HCT116 (cell line): ENCODE results near the gene SSRP1. TPM values are rescaled to one million over a fixed set of nuclear protein-coding genes. Genes with fewer than 3 reads are reported as not detected.

Experiments
- ATAC-seq: fragments of 200-7000 bp; cut with Tn5 transposase; 2 replicates; pipeline ENCODE4 v1.9.1; 2020; ENCODE audit warnings: mild to moderate bottlenecking, moderate library complexity
- BruUV-seq: library from RNA; stranded (reverse); fragments of 400-500 nt; replicated peaks from 2 replicates; lab custom pipeline; 2021; lab: Mats Ljungman, UMichigan
- CTCF ChIA-PET: fragments of 300-600 bp; sonication (Branson Sonifier 250); formaldehyde crosslinking; loops from one replicate; lab custom pipeline; 2021; ENCODE audit warnings: antibody characterized with exemption; lab: Charles Lee
- POLR2A ChIA-PET: fragments of 300-600, 350-600 bp; sonication (Branson Sonifier 250); formaldehyde crosslinking; loops from one replicate; lab custom pipeline; 2021; ENCODE audit warnings: antibody characterized with exemption; lab: Charles Lee
- RAD21 ChIA-PET, 2 experiments: fragments of 300-600 bp; sonication (Branson Sonifier 250); formaldehyde crosslinking; loops; one replicate each; lab custom pipeline; 2023; ENCODE audit warnings: low total read pairs in 2 of 2; ENCODE audit not compliant: uncharacterized antibody in 2 of 2, unreplicated experiment in 2 of 2, low non-redundant PET in 1 of 2; lab: Charles Lee
- DNase-seq: peaks from one replicate; pipeline ENCODE4 v3.0.0-alpha.2; 2010; ENCODE audit warnings: low read depth, low spot score
- H2AFZ ChIP-seq: fragments of 200-600 bp; shearing (Covaris generic), sonication (generic); 2 replicates; pipeline ENCODE4 v1.6.1; 2017; ENCODE audit warnings: low read depth, mixed run types, mixed read lengths, antibody characterized with exemption, low read length; ENCODE audit not compliant: poor library complexity, severe bottlenecking
- H3K27ac ChIP-seq: 2 replicates; pipeline ENCODE4 v1.5.1; 2012; ENCODE audit warnings: low read depth, low read length
- H3K27me3 ChIP-seq: fragments of 200-600 bp; sonication (generic); 2 replicates; pipeline ENCODE4 v1.6.1; 2016; ENCODE audit warnings: mixed run types, low read length, mixed read lengths; ENCODE audit not compliant: insufficient read depth
- H3K36me3 ChIP-seq, 2 experiments: fragments of 200-500 bp in 1 of 2; fragments of 200-600 bp in 1 of 2; sonication (Bioruptor generic) in 1 of 2; sonication (generic) in 1 of 2; 2 replicates each; pipeline versions ENCODE4 v1.5.1 to v1.6.1; 2014 to 2016; ENCODE audit warnings: low read length in 2 of 2, inconsistent platforms in 1 of 2, mixed read lengths in 1 of 2, mixed run types in 1 of 2; ENCODE audit not compliant: insufficient read depth in 2 of 2, control insufficient read depth in 1 of 2
- H3K4me1 ChIP-seq, 2 experiments: fragments of 200-600 bp in 1 of 2; sonication (generic) in 1 of 2; 2 replicates each; pipeline versions ENCODE4 v1.5.1 to v1.6.1; 2012 to 2017; ENCODE audit warnings: low read length in 2 of 2, inconsistent platforms in 1 of 2, mild to moderate bottlenecking in 1 of 2, mixed read lengths in 1 of 2, mixed run types in 1 of 2, moderate library complexity in 1 of 2; ENCODE audit not compliant: insufficient read depth in 2 of 2, control insufficient read depth in 1 of 2
- H3K4me2 ChIP-seq: fragments of 200-600 bp; sonication (generic); 2 replicates; pipeline ENCODE4 v1.6.1; 2017; ENCODE audit warnings: mixed run types, low read length, mixed read lengths
- H3K4me3 ChIP-seq, 2 experiments: fragments of 200-600 bp in 1 of 2; sonication (generic) in 1 of 2; replicated peaks in 1 of 2; 2 replicates each; pipeline ENCODE4 v1.5.1; 2011 to 2016; ENCODE audit warnings: low read length in 2 of 2, control low read depth in 1 of 2, low read depth in 1 of 2, mild to moderate bottlenecking in 1 of 2, mixed read lengths in 1 of 2, mixed run types in 1 of 2
- H3K79me2 ChIP-seq: fragments of 200-600 bp; sonication (generic); 2 replicates; pipeline ENCODE4 v1.6.1; 2017; ENCODE audit warnings: mild to moderate bottlenecking, mixed run types, low read length, moderate library complexity, mixed read lengths; ENCODE audit not compliant: insufficient read depth
- H3K9ac ChIP-seq: fragments of 200-600 bp; sonication (generic); 2 replicates; pipeline ENCODE4 v1.6.1; 2016; ENCODE audit warnings: low read length, mixed read lengths
- H3K9me2 ChIP-seq: fragments of 200-600 bp; sonication (generic), shearing (Covaris generic); 2 replicates; pipeline ENCODE4 v1.6.1; 2017; ENCODE audit warnings: mixed run types, mild to moderate bottlenecking, moderate library complexity; ENCODE audit not compliant: insufficient read depth
- H3K9me3 ChIP-seq, 2 experiments: fragments of 200-500 bp in 1 of 2; fragments of 200-600 bp in 1 of 2; sonication (Bioruptor generic) in 1 of 2; sonication (generic) in 1 of 2; 2 replicates each; pipeline ENCODE4 v1.6.1; 2014 to 2017; ENCODE audit warnings: low read length in 2 of 2, mixed read lengths in 2 of 2, inconsistent platforms in 1 of 2, low read depth in 1 of 2, mild to moderate bottlenecking in 1 of 2, mixed run types in 1 of 2, moderate library complexity in 1 of 2; ENCODE audit not compliant: control insufficient read depth in 1 of 2, insufficient read depth in 1 of 2
- H4K20me1 ChIP-seq: fragments of 200-600 bp; sonication (generic), shearing (Covaris generic); 2 replicates; pipeline ENCODE4 v1.6.1; 2017; ENCODE audit warnings: mixed run types, mild to moderate bottlenecking, moderate library complexity; ENCODE audit not compliant: insufficient read depth
- ATF3 ChIP-seq: IDR thresholded peaks from 2 replicates; pipeline ENCODE4 v1.6.1; 2012
- CEBPB ChIP-seq: IDR thresholded peaks from 2 replicates; pipeline ENCODE4 v1.6.1; 2012; ENCODE audit warnings: low read depth
- EGR1 ChIP-seq: IDR thresholded peaks from 2 replicates; pipeline ENCODE4 v1.6.1; 2012; ENCODE audit warnings: low read depth
- EZH2 ChIP-seq: fragments of 200-600 bp; sonication (generic); IDR thresholded peaks from 2 replicates; pipeline ENCODE4 v1.6.1; 2017; ENCODE audit warnings: antibody characterized with exemption, mixed run types
- POLR2A ChIP-seq: IDR thresholded peaks from 2 replicates; pipeline ENCODE4 v1.7.0; 2011; ENCODE audit warnings: borderline replicate concordance; ENCODE audit not compliant: insufficient read depth, insufficient read length; ENCODE audit errors: extremely low read depth
- RAD21 ChIP-seq: IDR thresholded peaks from 2 replicates; pipeline ENCODE4 v1.6.1; 2012; ENCODE audit warnings: low read depth, mild to moderate bottlenecking
- SIN3A ChIP-seq: IDR thresholded peaks from 2 replicates; pipeline ENCODE4 v1.6.1; 2012; ENCODE audit warnings: low read depth
- SRF ChIP-seq: IDR thresholded peaks from 2 replicates; pipeline ENCODE4 v1.6.1; 2012; ENCODE audit warnings: low read depth
- YY1 ChIP-seq: IDR thresholded peaks from 2 replicates; pipeline ENCODE4 v1.6.1; 2011; ENCODE audit warnings: low read length, low read depth, moderate library complexity, mild to moderate bottlenecking; ENCODE audit not compliant: insufficient replicate concordance; ENCODE audit errors: extremely low read depth
- ZFX ChIP-seq: fragments of 450-650 bp; IDR thresholded peaks from 2 replicates; pipeline ENCODE4 v1.6.1; 2017
- intact Hi-C: fragments of 100-400 bp; cut with micrococcal nuclease; formaldehyde crosslinking; loops from 2 replicates; pipeline ENCODE4 v1.10.0; 2022
- total RNA-seq: library from RNA; stranded (reverse); gene quantifications from one replicate; pipeline ENCODE4 v1.2.1, GENCODE V29; 2021; ENCODE audit not compliant: unreplicated experiment
- TF ChIP-seq, protein P1 (sequence below): IDR thresholded peaks from 2 replicates; pipeline ENCODE4 v1.6.1; 2012
- TF ChIP-seq, protein P2 (sequence below), 3 experiments: fragments of 200-600 bp in 1 of 3; sonication (generic) in 1 of 3; IDR thresholded peaks in 2 of 3; conservative IDR thresholded peaks in 1 of 3; 2 replicates each; pipeline ENCODE4 v1.5.1; 2012 to 2017; ENCODE audit warnings: low read depth in 2 of 3, low read length in 2 of 3, antibody characterized with exemption in 1 of 3, borderline replicate concordance in 1 of 3, control low read depth in 1 of 3, mild to moderate bottlenecking in 1 of 3, mixed read lengths in 1 of 3, mixed run types in 1 of 3, moderate library complexity in 1 of 3; ENCODE audit not compliant: insufficient read depth in 1 of 3

SSRP1 gene
- total RNA-seq, 1 experiment from 2014 or later, result 260 TPM

GRCh38 chr11:57345555-57346211 lies 10.0 kb upstream of the SSRP1 start:
- peaks cover 3 to 19% of the 10 kb centered on the region in 2 experiments; a peak in 3 of 4 replicates for H3K4me1 ChIP-seq
- H3K27me3 ChIP-seq, result no peaks in the 10 kb centered on the region
- H4K20me1 ChIP-seq, result no peaks in the 10 kb centered on the region
- H3K9ac ChIP-seq, result peak overlapping the region; percentile 29; the same call in 1 of the 2 replicates
- H3K4me2 ChIP-seq, result peak overlapping the region; percentile 32
- DNase-seq, result peak; percentile 76
- no peaks in the 10 kb centered on the region for H3K9me2 ChIP-seq
- TF ChIP-seq, protein P1, sequence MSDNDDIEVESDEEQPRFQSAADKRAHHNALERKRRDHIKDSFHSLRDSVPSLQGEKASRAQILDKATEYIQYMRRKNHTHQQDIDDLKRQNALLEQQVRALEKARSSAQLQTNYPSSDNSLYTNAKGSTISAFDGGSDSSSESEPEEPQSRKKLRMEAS, result peak; percentile 89
- TF ChIP-seq, protein P2, sequence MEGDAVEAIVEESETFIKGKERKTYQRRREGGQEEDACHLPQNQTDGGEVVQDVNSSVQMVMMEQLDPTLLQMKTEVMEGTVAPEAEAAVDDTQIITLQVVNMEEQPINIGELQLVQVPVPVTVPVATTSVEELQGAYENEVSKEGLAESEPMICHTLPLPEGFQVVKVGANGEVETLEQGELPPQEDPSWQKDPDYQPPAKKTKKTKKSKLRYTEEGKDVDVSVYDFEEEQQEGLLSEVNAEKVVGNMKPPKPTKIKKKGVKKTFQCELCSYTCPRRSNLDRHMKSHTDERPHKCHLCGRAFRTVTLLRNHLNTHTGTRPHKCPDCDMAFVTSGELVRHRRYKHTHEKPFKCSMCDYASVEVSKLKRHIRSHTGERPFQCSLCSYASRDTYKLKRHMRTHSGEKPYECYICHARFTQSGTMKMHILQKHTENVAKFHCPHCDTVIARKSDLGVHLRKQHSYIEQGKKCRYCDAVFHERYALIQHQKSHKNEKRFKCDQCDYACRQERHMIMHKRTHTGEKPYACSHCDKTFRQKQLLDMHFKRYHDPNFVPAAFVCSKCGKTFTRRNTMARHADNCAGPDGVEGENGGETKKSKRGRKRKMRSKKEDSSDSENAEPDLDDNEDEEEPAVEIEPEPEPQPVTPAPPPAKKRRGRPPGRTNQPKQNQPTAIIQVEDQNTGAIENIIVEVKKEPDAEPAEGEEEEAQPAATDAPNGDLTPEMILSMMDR (IDR thresholded peaks at IDR 0.05 in 2 of 3, conservative IDR thresholded peaks at IDR 0.05 in 1 of 3; ENCODE audit: borderline replicate concordance in 1 of 3, insufficient read depth in 1 of 3, low read depth in 2 of 3, low read length in 2 of 3), result peak; percentile 44 to 69 (median 67); a peak in 5 of 6 replicates
- TF ChIP-seq POLR2A (no peak), SIN3A (no peak), SRF (no peak), EZH2 (no peak), ATF3 (no peak), EGR1 (no peak), CEBPB (no peak), RAD21 (peak; percentile 74), ZFX (peak; percentile 74), YY1 (no peak)
- TF ChIP-seq, all 23 proteins: peak for 4
- H2AFZ ChIP-seq, result peak overlapping the region; percentile 86
- H3K79me2 ChIP-seq, result no peaks in the 10 kb centered on the region
- H3K9me3 ChIP-seq, result no peaks in the 10 kb centered on the region
- RAD21 ChIA-PET, result interaction anchor here (0.6 to 1.2 kb wide), 5 partner anchors 112 to 317 kb away, joined by 3 to 6 read pairs (median 4); no protein-coding TSS in a partner anchor
- no peaks in the 10 kb centered on the region for H3K36me3 ChIP-seq
- POLR2A ChIA-PET, result interaction anchor here (0.6 to 1.0 kb wide), 4 partner anchors 113 to 1430 kb away, joined by 3 to 5 read pairs (median 4); no protein-coding TSS in a partner anchor
- intact Hi-C loops, result loop anchor here (1.0 to 5.0 kb wide), 6 partner anchors 112 to 1167 kb away; no protein-coding TSS in a partner anchor
- CTCF ChIA-PET, result interaction anchor here (0.6 to 2.1 kb wide), 34 partner anchors 10 to 1813 kb away, joined by 3 to 33 read pairs (median 3); partner anchors contain the start of genes MED19, SSRP1, TMX2 and TNKS1BP1
- ATAC-seq, result peak; percentile 84
- H3K4me3 ChIP-seq, result no peak overlapping the region
- no peak overlapping the region for H3K27ac ChIP-seq
- BruUV-seq, result no TSS peak
